OCI-LY3 (cell line): ENCODE data around the gene GDNF.

Experiments used
- CTCF ChIP-seq: fragments of 200-600, 300-600 bp; sonication (generic); IDR thresholded peaks from 2 replicates; pipeline ENCODE4 v1.5.1; 2014; ENCODE audit warnings: antibody characterized with exemption, low read length, low read depth
- EZH2phosphoT487 ChIP-seq: fragments of 200-600 bp; shearing (Covaris generic); IDR thresholded peaks from 2 replicates; pipeline ENCODE4 v1.6.1; 2018; ENCODE audit warnings: antibody characterized with exemption, mixed run types, low read depth

GRCh38 chr5:37799865-37800421 lies 39.9 kb downstream of the GDNF start:
- TF ChIP-seq CTCF (no peak), EZH2phosphoT487 (no peak)
